NB4 (cell line): ENCODE measurements around the gene OR1F1.

Experiments used
- CTCF ChIP-seq: IDR thresholded peaks from one replicate; pipeline ENCODE4 v1.5.1; 2012; ENCODE audit warnings: low read depth, low read length
- POLR2A ChIP-seq: IDR thresholded peaks from 2 replicates; pipeline ENCODE4 v1.6.1; 2011; ENCODE audit warnings: mild to moderate bottlenecking; ENCODE audit not compliant: insufficient read length; ENCODE audit errors: extremely low read depth
- TF ChIP-seq, protein P1 (sequence below): IDR thresholded peaks from 2 replicates; pipeline ENCODE4 v1.6.1; 2011; ENCODE audit warnings: low read depth, low read length

DNA sequence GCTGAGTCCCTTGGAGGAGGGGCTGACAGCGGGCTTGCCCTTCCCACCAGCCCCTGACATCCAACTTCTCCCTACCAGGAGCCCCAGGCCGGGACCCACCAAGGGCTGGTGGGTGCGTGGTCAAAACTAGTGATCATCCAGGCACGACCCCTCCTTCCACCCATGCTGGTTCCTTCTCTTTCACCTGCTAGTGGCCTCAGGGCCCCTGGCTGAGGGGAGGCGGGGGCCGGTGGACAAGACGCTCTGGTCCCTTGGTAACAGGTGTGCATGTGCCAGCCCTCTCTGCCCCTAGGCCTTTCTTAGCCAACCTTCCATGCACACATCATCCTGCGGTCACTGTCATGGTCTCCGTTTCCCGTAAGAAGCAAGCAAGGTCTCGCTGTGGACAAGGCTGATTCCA is 44.8 kb upstream of the OR1F1 start:
- TF ChIP-seq CTCF (no peak), POLR2A (no peak)
- TF ChIP-seq, protein P1, sequence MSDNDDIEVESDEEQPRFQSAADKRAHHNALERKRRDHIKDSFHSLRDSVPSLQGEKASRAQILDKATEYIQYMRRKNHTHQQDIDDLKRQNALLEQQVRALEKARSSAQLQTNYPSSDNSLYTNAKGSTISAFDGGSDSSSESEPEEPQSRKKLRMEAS: no peak
